GM19099 (cell line): ENCODE measurements around the gene NIT1.

ENCODE experiments used
- POLR2A ChIP-seq: IDR thresholded peaks from 3 replicates; pipeline ENCODE4 v1.6.1; 2011; ENCODE audit warnings: low read depth; ENCODE audit not compliant: insufficient read length; ENCODE audit errors: extremely low read depth

NIT1 gene

DNA sequence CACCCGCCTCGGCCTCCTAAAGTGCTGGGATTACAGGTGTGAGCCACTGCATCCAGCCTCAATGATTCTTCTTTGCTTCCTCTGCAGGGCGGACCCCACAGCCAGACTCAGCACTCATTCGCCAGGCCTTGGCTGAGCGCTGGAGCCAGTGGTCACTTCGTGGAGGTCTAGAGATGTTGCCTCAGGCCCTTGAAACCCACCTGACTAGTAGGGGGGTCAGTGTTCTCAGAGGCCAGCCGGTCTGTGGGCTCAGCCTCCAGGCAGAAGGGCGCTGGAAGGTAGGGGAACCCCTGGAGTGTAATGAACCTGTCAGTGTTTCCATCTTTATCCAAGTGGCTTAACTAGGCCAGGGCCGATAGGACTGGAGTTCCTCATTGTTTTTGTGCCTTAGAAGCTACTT lies 51.0 kb downstream of the NIT1 start:
- TF ChIP-seq POLR2A = no peak
